HuH-7.5 (cell line): ENCODE measurements around the gene PTPRD.
A peak's percentile ranks its signal among the peaks of the same experiment; 100 is the strongest.
"Not testable (repeated sequence)": the region's sequence is repeated elsewhere in the genome, so short reads cannot be mapped to it uniquely, and the experiment has no call there.

ENCODE experiments used
- DNase-seq: peaks from one replicate; pipeline ENCODE4 v3.0.0; 2011; ENCODE audit warnings: low spot score

Gene PTPRD

DNA sequence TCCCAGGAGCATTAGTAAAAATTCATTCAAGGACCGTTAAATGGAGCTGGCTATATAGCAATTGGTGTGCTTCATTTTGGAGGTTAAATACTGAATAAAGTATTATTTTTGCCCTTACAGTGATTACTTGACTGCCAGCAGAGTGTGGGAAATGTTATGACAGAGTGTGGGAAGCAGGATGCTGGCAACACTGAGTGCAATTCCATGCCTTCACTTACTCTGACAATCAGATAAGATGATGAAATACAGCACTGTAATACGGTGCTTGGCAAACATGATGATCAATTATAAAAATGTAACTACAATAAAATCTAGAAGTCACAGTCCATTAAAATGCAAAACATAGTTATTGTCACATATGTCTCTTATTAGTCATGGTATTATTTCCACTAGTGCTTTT, 651.3 kb downstream of the PTPRD start:
- no peak for DNase-seq

DNA sequence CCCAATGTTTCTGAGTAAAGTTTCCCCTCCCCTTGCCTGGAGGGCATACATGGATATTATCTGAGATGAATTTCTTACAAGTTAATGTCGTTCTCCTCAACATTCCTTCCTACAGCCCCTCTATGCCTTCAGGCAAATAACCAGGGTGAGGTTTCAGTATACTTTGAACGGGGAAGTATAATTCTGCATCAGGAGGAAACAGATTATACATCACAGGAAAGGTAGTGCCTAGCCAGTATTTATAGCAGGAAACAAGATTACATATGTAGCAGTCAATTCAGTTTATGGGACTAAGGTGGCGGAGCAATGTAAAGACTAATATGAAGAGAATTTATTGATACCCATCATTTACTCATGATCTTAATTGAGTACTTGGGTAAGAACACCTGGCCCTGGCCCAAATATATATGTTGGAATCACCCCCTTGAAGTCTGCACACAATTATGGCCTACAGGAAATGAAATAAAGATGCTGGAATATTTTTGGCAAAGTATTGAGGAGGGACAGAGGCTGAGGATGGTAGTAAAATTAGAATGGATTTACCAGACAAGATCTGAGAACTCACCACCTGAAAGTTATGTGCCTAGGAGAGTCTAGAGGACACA, 661.1 kb downstream of the PTPRD start:
- DNase-seq: no peak

GRCh38 chr9:9950813-9951212, 662.0 kb downstream of the PTPRD start:
- no peak for DNase-seq

GRCh38 chr9:9949978-9950377, 662.8 kb downstream of the PTPRD start:
- DNase-seq: no peak

DNA sequence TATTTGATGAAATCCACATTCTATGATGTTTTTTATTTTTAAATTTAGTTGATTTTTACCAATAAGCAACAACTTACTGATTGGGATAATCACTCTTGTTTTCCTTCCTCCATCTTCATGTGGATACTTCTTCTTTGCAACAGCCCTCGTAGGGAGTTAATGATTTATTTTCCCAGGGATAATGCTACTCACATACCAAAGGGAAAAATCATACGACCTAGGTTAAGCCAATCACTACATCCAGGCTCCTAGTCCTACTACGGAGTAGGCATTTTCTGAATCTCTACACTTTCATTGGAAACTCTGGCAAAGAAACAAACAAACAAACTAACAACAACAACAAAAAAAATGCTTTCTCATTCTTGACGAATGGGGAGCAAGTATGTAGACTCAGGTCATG, 663.4 kb downstream of the PTPRD start:
- no peak for DNase-seq

DNA sequence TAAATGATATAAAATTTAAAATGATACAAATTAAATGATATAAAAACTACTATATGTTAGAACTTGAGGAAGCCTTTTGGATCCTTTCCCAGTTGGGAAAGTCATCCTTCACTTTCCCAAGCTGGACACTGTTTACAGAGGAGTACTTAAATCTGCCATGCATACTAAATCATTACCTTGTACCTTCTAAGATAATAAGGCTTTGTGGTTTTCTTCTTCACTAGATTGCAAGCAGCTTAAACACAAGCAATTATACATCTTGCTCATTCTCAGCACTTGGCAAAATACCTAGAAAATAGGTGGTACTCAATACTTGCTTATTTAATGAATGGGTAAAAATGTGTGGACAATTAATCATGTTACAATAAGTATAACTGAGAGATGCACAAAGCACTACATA, 666.8 kb downstream of the PTPRD start:
- DNase-seq: no peak

DNA sequence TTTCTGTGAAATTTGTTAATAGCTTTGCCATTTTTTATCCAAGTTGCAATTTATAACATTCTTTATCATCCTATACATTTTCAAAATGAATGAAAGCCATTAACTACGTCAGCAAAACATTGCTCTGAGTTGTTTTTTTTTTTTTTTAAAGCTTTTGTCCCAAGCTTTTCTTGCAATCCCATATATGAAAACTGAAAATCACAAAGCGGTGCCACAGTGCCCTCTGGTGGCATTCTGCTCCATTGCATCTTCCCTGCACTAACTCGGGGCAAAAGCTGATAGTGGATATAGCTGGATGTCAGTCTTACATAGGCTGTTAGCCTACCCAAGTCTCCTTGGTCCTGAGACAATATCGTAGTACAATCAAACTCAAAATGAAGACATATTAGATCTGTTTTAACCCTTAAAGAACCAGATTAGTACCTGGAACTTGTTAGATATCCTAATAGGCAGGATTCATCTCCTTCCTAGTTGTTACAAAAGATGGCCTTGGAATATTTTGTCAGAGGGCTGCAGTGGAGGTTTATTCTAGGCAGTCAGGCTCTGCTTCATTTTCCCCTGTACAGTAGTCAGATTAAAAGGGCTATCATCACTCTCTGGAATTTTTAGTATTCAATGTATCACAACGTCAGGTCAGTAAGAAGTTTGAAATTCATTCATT, 669.9 kb downstream of the PTPRD start:
- DNase-seq: peak; percentile 2

GRCh38 chr9:9938432-9938831, 674.4 kb downstream of the PTPRD start:
- no peak for DNase-seq

- DNase-seq: not testable (repeated sequence)
Measured at GRCh38 chr9:9931464-9931863, 681.3 kb downstream of the PTPRD start.

DNA sequence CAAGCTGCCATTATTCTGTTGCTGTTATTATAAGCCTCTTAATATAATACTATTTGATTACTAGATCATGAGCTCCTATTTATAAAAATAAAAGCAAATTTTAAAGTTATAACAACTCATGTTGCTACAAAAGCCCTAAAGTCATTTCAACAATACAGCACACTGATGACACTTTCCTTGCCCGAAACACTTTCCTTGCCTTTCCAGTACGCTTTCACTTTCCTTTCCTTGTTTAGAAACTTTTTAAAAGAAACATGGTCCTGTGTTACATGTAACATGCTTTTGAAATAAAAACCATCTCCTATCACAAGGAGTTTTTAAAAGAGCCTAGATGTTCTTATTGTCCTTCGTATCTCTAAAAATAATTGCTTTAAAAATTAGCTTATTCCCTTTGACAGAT, 688.4 kb downstream of the PTPRD start:
- DNase-seq: no peak

GRCh38 chr9:9921805-9922204, 691.0 kb downstream of the PTPRD start:
- DNase-seq: peak; percentile 0

- DNase-seq: no peak
Measured at GRCh38 chr9:9920425-9921060, 692.3 kb downstream of the PTPRD start.

- DNase-seq: no peak
Measured at GRCh38 chr9:9919174-9919775, 693.5 kb downstream of the PTPRD start.

- no peak for DNase-seq
Measured at GRCh38 chr9:9917400-9917799, 695.4 kb downstream of the PTPRD start.

DNA sequence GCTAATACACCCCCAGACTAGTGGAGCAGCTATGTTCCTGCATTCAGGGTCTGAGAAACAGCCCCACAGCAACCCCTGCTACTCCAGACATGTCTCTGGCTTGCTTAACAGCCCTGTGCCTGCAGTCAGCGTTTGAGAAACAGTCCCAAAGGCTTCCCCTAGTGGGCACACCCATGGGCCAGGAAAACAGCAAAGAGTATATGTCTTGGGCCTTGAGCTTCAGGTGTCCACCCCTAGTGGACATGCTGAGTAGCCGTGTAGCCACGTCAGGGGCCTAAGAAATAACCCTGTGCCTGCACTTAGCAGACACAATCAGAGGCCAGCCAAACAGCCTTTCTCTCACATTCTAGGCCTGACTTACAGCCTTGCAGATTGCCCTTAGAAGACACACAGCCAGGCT, 698.6 kb downstream of the PTPRD start:
- DNase-seq: no peak

GRCh38 chr9:9913276-9913832, 699.4 kb downstream of the PTPRD start:
- DNase-seq: no peak

DNA sequence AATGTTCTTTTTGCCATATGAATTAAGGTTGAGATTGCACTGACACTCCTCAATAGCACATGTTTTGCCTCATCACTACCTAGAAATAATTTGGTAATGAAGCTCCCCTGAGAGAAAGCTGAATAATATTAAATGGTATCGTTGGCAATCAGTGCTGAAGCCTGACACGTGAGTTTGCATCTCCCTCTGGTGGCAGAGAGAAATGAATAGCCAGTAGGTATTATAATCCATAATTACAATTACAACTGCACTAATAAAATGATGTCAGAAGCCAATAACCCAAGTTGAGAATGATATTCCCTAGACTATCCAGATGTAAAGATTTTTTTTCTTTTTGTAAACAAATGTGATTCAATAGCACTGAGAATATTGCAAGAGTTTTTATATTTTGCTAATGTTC, 700.3 kb downstream of the PTPRD start:
- DNase-seq: no peak

GRCh38 chr9:9905736-9906135, 707.1 kb downstream of the PTPRD start:
- no peak for DNase-seq

- DNase-seq: no peak
Measured at GRCh38 chr9:9904041-9904440, 708.8 kb downstream of the PTPRD start.

DNA sequence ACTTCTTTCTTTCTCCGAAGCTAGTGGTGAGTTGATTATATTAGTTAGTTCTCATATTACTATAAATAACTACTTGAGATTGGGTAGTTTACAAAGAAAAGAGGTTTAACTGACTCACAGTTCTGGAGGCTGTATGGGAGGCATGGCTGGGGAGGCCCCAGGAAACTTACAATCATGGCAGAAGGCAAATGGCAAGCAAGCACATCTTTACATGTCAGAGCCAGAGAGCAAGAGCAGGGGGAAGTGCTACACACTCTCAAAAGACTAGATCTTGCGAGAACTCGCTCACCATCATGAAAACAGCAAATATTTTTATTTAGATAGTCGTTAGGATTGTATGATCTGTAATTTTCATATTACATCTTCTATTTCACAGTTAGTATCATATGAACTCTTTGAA, 711.2 kb downstream of the PTPRD start:
- DNase-seq: no peak

GRCh38 chr9:9893837-9894236, 719.0 kb downstream of the PTPRD start:
- DNase-seq: no peak

DNA sequence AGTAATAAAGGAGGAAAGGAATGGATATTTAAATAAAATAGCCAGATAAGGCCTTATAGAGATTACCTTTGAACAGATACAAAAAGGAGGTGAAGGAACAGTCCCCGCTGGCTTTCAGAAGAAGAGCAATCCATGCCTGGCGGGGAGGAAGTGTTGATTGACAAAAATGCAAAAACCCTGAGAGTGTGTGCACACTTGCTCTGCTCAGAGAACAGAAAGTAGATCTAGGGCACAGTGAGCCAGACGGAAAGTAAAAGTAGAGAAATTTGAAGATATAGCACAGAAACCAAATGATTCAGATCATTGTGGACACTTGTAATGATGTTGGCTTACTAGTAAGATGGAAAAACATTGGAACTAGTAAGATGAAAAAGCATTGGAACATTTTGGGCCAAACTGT, 720.6 kb downstream of the PTPRD start:
- DNase-seq: no peak

DNA sequence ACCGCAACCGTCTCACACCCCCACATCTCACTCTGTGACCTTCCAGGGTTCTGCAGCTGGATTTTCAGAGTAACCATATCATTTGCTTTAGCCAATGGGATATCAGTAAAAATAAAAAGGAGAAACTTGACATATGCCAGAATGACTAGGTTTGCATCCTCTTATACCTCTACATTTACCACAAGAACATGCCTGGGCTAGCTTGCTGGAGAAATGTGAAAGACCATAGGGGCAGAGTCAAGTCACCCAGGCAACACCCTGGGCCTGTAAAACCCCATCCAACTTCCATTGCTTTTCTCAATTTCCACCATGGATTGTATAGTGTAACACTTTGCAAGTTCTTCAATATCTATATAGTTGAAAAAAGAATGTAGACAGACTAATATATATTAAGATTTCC, 731.1 kb downstream of the PTPRD start:
- DNase-seq: no peak
